ENCODE measurements around the gene SERTAD1.

The SERTAD1 gene

GRCh38 chr19:40383668-40384248 is 42.0 kb downstream of the SERTAD1 start:
- Histone ChIP-seq H4K20me1 (ENCODE audit: insufficient read depth, low read length) (no peaks in the 10 kb centered on the region), H3K9me3 (ENCODE audit: low read length) (no peaks in the 10 kb centered on the region), H3F3A (ENCODE audit: insufficient read depth, low read length) (no peaks in the 10 kb centered on the region), H3K4me2 (ENCODE audit: low read length) (no peak overlapping the region), H3K36me3 (ENCODE audit: insufficient read depth, low read length) (no peaks in the 10 kb centered on the region), H3K9me2 (ENCODE audit: low read depth, low read length) (no peaks in the 10 kb centered on the region), H3K27me3 (ENCODE audit: insufficient read depth, low read length) (0 out of 2 replicates have a peak, but pooled peaks cover 8% of the 10 kb centered on the region), H3K9ac (ENCODE audit: low read length) (no peak overlapping the region), H3K4me3 (ENCODE audit: low read depth, low read length, poor library complexity, severe bottlenecking) (no peak overlapping the region), H3K79me2 (ENCODE audit: insufficient read depth, low read length) (no peaks in the 10 kb centered on the region), H3K4me1 (ENCODE audit: insufficient read depth, low read length, severe bottlenecking) (no peaks in the 10 kb centered on the region), H3K27ac (ENCODE audit: low read depth, low read length, poor library complexity, severe bottlenecking) (no peak overlapping the region), H2AFZ (ENCODE audit: low read length) (no peak overlapping the region)
- TF ChIP-seq EZH2 (IDR thresholded peaks at IDR 0.05; ENCODE audit: borderline replicate concordance, low read length), result no peak
- TF ChIP-seq, protein P1, sequence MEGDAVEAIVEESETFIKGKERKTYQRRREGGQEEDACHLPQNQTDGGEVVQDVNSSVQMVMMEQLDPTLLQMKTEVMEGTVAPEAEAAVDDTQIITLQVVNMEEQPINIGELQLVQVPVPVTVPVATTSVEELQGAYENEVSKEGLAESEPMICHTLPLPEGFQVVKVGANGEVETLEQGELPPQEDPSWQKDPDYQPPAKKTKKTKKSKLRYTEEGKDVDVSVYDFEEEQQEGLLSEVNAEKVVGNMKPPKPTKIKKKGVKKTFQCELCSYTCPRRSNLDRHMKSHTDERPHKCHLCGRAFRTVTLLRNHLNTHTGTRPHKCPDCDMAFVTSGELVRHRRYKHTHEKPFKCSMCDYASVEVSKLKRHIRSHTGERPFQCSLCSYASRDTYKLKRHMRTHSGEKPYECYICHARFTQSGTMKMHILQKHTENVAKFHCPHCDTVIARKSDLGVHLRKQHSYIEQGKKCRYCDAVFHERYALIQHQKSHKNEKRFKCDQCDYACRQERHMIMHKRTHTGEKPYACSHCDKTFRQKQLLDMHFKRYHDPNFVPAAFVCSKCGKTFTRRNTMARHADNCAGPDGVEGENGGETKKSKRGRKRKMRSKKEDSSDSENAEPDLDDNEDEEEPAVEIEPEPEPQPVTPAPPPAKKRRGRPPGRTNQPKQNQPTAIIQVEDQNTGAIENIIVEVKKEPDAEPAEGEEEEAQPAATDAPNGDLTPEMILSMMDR (IDR thresholded peaks at IDR 0.05; ENCODE audit: low read length), result no peak

DNA sequence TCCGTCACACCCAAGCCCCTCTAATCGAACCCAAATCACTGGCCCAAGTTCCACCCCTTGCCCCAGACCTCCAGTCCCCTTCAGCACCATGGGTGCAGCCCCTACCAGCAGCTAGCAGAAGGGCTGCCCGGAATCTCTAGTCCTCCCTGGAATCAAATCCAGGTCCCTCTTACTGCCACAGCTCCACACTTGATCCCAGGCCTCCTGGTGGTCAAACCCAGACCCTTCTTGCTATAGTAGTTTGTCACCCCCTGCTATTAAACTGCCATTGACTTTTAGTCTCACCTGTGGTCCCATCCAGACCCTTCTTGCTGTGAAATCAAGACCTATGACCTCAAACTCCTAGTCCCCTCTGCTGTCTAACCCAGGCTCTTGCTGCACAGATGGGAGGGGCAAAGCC is 44.5 kb downstream of the SERTAD1 start:
- Histone ChIP-seq H3K79me2 (ENCODE audit: insufficient read depth, low read length) (no peaks in the 10 kb centered on the region), H3K27ac (ENCODE audit: low read depth, low read length, poor library complexity, severe bottlenecking) (no peak overlapping the region), H4K20me1 (ENCODE audit: insufficient read depth, low read length) (no peaks in the 10 kb centered on the region)

DNA sequence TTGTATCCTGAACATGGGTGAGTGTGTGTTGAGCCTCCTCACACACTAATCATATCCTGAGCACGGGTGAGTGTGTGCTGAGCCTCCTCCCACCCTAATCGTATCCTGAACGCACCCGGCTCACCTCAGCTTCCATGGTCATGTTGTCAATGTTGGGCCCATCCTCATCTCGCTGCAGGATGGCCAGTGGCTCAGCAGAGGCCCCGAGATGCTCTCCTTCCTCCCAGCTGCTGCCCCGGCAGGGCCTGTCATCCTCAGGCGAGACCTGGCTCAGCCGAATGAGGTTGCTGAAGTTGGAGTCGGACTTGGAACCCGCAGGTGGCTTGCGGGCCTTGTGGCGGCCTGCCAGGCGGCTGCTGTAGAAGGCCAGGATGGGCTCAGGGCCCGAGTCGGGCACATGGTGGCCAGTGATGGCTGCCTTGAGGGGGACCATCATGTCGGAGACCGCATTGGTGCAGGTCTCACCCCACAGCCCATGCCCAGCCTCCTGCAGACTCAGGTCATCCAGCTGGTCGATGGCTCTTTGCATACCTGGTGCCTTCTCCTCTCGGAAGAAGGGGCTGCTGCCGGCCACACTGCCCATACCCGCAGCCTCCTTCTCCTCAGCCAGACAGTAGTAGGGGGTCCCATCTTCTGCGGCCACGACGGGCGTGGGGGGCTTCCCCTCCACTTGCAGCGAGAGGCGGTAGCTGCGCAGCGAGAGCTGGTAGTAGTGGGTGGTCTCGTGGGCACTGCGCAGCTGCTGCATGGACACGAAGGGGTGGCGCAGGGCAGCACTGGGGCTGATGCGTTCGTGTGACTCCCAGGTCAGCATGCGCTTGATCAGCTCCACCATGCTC is 45.4 kb downstream of the SERTAD1 start:
- no peak overlapping the region for H3K4me3 ChIP-seq (ENCODE audit: low read depth, low read length, poor library complexity, severe bottlenecking)
- no peaks in the 10 kb centered on the region for H3K9me3 ChIP-seq (ENCODE audit: low read length)
- H4K20me1 ChIP-seq (ENCODE audit: insufficient read depth, low read length), result no peaks in the 10 kb centered on the region
- 0 out of 2 replicates have a peak, but pooled peaks cover 4% of the 10 kb centered on the region for H3K27me3 ChIP-seq (ENCODE audit: insufficient read depth, low read length)
- H3K4me1 ChIP-seq (ENCODE audit: insufficient read depth, low read length, severe bottlenecking), result no peaks in the 10 kb centered on the region
- H3K4me2 ChIP-seq (ENCODE audit: low read length), result no peak overlapping the region
- H3K27ac ChIP-seq (ENCODE audit: low read depth, low read length, poor library complexity, severe bottlenecking), result no peak overlapping the region
- H3K79me2 ChIP-seq (ENCODE audit: insufficient read depth, low read length), result no peaks in the 10 kb centered on the region
- TF ChIP-seq, protein P1 (IDR thresholded peaks at IDR 0.05; ENCODE audit: low read length), result no peak
- TF ChIP-seq EZH2 (IDR thresholded peaks at IDR 0.05; ENCODE audit: borderline replicate concordance, low read length), result no peak
- H3F3A ChIP-seq (ENCODE audit: insufficient read depth, low read length), result no peaks in the 10 kb centered on the region
- H3K9ac ChIP-seq (ENCODE audit: low read length), result no peak overlapping the region
- H3K36me3 ChIP-seq (ENCODE audit: insufficient read depth, low read length), result no peaks in the 10 kb centered on the region
- no peaks in the 10 kb centered on the region for H3K9me2 ChIP-seq (ENCODE audit: low read depth, low read length)
- H2AFZ ChIP-seq (ENCODE audit: low read length), result no peak overlapping the region

More for the DNA sequence above, 44.5 kb downstream of the SERTAD1 start:
- no peak overlapping the region for H3K4me2 ChIP-seq (ENCODE audit: low read length)
- no peaks in the 10 kb centered on the region for H3K9me2 ChIP-seq (ENCODE audit: low read depth, low read length)
- no peaks in the 10 kb centered on the region for H3K4me1 ChIP-seq (ENCODE audit: insufficient read depth, low read length, severe bottlenecking)
- H3K9ac ChIP-seq (ENCODE audit: low read length), result no peak overlapping the region
- no peaks in the 10 kb centered on the region for H3K36me3 ChIP-seq (ENCODE audit: insufficient read depth, low read length)
- H3F3A ChIP-seq (ENCODE audit: insufficient read depth, low read length), result no peaks in the 10 kb centered on the region
- H3K27me3 ChIP-seq (ENCODE audit: insufficient read depth, low read length), result 0 out of 2 replicates have a peak, but pooled peaks cover 4% of the 10 kb centered on the region
- H2AFZ ChIP-seq (ENCODE audit: low read length), result no peak overlapping the region
- H3K9me3 ChIP-seq (ENCODE audit: low read length), result no peaks in the 10 kb centered on the region
- no peak overlapping the region for H3K4me3 ChIP-seq (ENCODE audit: low read depth, low read length, poor library complexity, severe bottlenecking)
- TF ChIP-seq, protein P1 (IDR thresholded peaks at IDR 0.05; ENCODE audit: low read length), result no peak
- no peak for TF ChIP-seq EZH2 (IDR thresholded peaks at IDR 0.05; ENCODE audit: borderline replicate concordance, low read length)

All from OCI-LY1 (cell line).